MM.1S (cell line): ENCODE data around the gene SLC16A7.

Source experiments
- DNase-seq: peaks from one replicate; pipeline ENCODE4 v3.0.0-alpha.2; 2015
- H2AFZ ChIP-seq: fragments of 300-600 bp; sonication (generic); 2 replicates; pipeline ENCODE4 v1.6.0; 2016; ENCODE audit warnings: antibody characterized with exemption, low read length
- H3F3A ChIP-seq: fragments of 300-600 bp; sonication (generic); 2 replicates; pipeline ENCODE4 v1.6.1; 2016; ENCODE audit warnings: mild to moderate bottlenecking, antibody characterized with exemption, low read length, moderate library complexity, mixed read lengths; ENCODE audit not compliant: insufficient read depth
- H3K27ac ChIP-seq: fragments of 300-600 bp; sonication (generic); 2 replicates; pipeline ENCODE4 v1.5.1; 2016; ENCODE audit warnings: mild to moderate bottlenecking, low read length
- H3K27me3 ChIP-seq: fragments of 300-600 bp; sonication (generic); replicated peaks from 2 replicates; pipeline ENCODE4 v1.6.0; 2016; ENCODE audit warnings: low read length; ENCODE audit not compliant: insufficient read depth
- H3K36me3 ChIP-seq: fragments of 300-600 bp; sonication (generic); replicated peaks from 2 replicates; pipeline ENCODE4 v1.6.1; 2016; ENCODE audit warnings: mild to moderate bottlenecking, low read length, mixed read lengths; ENCODE audit not compliant: insufficient read depth
- H3K4me1 ChIP-seq: fragments of 300-600 bp; sonication (generic); 2 replicates; pipeline ENCODE4 v1.6.1; 2016; ENCODE audit warnings: low read length, mixed read lengths
- H3K4me2 ChIP-seq: fragments of 300-600 bp; sonication (generic); 2 replicates; pipeline ENCODE4 v1.6.0; 2016; ENCODE audit warnings: low read depth, low read length
- H3K4me3 ChIP-seq: fragments of 300-600 bp; sonication (generic); 2 replicates; pipeline ENCODE4 v1.5.1; 2016; ENCODE audit warnings: low read length, mixed read lengths
- H3K79me2 ChIP-seq: fragments of 300-600 bp; sonication (generic); 2 replicates; pipeline ENCODE4 v1.6.1; 2016; ENCODE audit warnings: mixed run types, low read length, mixed read lengths
- H3K9ac ChIP-seq: fragments of 300-600 bp; sonication (generic); 2 replicates; pipeline ENCODE4 v1.6.1; 2016; ENCODE audit warnings: low read length, mixed read lengths
- H3K9me2 ChIP-seq: fragments of 300-600 bp; sonication (generic); replicated peaks from 2 replicates; pipeline ENCODE4 v1.6.1; 2016; ENCODE audit warnings: mild to moderate bottlenecking, low read length, mixed read lengths; ENCODE audit not compliant: insufficient read depth
- H3K9me3 ChIP-seq: fragments of 300-600 bp; sonication (generic); replicated peaks from 2 replicates; pipeline ENCODE4 v1.6.1; 2016; ENCODE audit warnings: mild to moderate bottlenecking, low read length, mixed read lengths; ENCODE audit not compliant: insufficient read depth
- H4K20me1 ChIP-seq: fragments of 300-600 bp; sonication (generic); 2 replicates; pipeline ENCODE4 v1.6.1; 2016; ENCODE audit warnings: mild to moderate bottlenecking, low read length, moderate library complexity, mixed read lengths; ENCODE audit not compliant: insufficient read depth
- EZH2 ChIP-seq: fragments of 300-600 bp; sonication (generic); optimal IDR thresholded peaks from 2 replicates; pipeline ENCODE3; 2017; ENCODE audit warnings: low read depth, mild to moderate bottlenecking, antibody characterized with exemption, low read length, mixed read lengths
- EZH2phosphoT487 ChIP-seq: fragments of 300-600 bp; sonication (generic); IDR thresholded peaks from 2 replicates; pipeline ENCODE4 v1.6.1; 2018; ENCODE audit warnings: antibody characterized with exemption, low read length
- TF ChIP-seq, protein P1 (sequence below): fragments of 300-600 bp; sonication (generic); IDR thresholded peaks from 2 replicates; pipeline ENCODE4 v1.5.1; 2016; ENCODE audit warnings: antibody characterized with exemption, low read length, mixed read lengths

Gene SLC16A7

DNA sequence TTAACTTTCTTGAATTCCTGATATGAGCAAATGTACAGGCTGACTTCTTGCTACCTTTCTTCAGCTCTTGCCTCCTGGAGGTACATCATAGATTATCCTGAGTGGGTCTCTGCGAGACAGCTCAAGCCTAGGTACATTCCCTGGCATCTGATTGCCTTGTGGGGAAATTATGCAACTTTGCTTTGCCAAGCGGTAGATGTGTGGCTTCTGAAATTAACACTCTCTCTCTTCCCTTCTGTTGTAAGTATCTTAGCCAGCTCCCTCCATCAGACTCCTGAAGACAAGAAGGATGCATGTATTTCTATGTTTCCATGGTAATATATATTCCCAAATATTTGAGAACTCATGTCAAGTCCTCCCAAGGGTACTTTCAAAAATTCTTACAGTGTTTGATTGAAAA lies 16.2 kb upstream of the SLC16A7 start:
- H3K9me2 ChIP-seq, result no peaks in the 10 kb centered on the region
- DNase-seq, result no peak
- H2AFZ ChIP-seq, result no peak overlapping the region
- H3K36me3 ChIP-seq, result no peaks in the 10 kb centered on the region
- no peaks in the 10 kb centered on the region for H4K20me1 ChIP-seq
- H3K27me3 ChIP-seq, result no peaks in the 10 kb centered on the region
- no peaks in the 10 kb centered on the region for H3K79me2 ChIP-seq
- no peak overlapping the region for H3K4me2 ChIP-seq
- H3K9ac ChIP-seq, result no peak overlapping the region
- TF ChIP-seq EZH2phosphoT487 (no peak), EZH2 (no peak)
- TF ChIP-seq, protein P1, sequence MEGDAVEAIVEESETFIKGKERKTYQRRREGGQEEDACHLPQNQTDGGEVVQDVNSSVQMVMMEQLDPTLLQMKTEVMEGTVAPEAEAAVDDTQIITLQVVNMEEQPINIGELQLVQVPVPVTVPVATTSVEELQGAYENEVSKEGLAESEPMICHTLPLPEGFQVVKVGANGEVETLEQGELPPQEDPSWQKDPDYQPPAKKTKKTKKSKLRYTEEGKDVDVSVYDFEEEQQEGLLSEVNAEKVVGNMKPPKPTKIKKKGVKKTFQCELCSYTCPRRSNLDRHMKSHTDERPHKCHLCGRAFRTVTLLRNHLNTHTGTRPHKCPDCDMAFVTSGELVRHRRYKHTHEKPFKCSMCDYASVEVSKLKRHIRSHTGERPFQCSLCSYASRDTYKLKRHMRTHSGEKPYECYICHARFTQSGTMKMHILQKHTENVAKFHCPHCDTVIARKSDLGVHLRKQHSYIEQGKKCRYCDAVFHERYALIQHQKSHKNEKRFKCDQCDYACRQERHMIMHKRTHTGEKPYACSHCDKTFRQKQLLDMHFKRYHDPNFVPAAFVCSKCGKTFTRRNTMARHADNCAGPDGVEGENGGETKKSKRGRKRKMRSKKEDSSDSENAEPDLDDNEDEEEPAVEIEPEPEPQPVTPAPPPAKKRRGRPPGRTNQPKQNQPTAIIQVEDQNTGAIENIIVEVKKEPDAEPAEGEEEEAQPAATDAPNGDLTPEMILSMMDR, result no peak
- no peak overlapping the region for H3K27ac ChIP-seq
- no peaks in the 10 kb centered on the region; the same call in 1 of the 2 replicates for H3K4me1 ChIP-seq
- no peaks in the 10 kb centered on the region for H3F3A ChIP-seq
- H3K9me3 ChIP-seq, result no peaks in the 10 kb centered on the region
- no peak overlapping the region for H3K4me3 ChIP-seq

DNA sequence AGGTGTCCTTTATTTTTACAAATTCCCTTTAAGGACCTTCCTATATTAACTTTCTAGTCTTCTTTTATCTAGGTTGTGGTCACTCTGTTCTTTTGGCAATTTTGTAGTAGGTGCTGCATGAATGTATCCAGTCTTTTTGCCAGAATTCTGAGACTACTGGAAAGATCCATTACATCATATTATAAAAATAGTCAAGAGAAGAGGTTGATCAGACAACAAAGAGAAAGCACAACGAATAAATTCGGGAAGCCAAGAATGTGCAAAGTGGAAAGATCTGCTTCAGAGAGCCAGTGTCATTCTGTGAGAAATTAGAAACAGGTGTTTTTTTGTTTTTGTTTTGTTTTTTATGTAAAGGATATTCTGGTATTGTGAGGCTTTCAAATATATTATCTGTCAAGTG lies 15.8 kb upstream of the SLC16A7 start:
- no peak for DNase-seq
- H3K4me1 ChIP-seq, result no peaks in the 10 kb centered on the region; the same call in 1 of the 2 replicates
- no peak overlapping the region for H3K27ac ChIP-seq
- H3K4me3 ChIP-seq, result no peak overlapping the region
- TF ChIP-seq EZH2 (no peak), EZH2phosphoT487 (no peak)
- TF ChIP-seq, protein P1, result no peak
- H4K20me1 ChIP-seq, result no peaks in the 10 kb centered on the region
- H3K9me3 ChIP-seq, result no peaks in the 10 kb centered on the region
- H3K4me2 ChIP-seq, result no peak overlapping the region
- H3K79me2 ChIP-seq, result no peaks in the 10 kb centered on the region
- H2AFZ ChIP-seq, result no peak overlapping the region
- H3K9ac ChIP-seq, result no peak overlapping the region
- no peaks in the 10 kb centered on the region for H3K36me3 ChIP-seq
- no peaks in the 10 kb centered on the region for H3K9me2 ChIP-seq
- H3F3A ChIP-seq, result no peaks in the 10 kb centered on the region
- no peaks in the 10 kb centered on the region for H3K27me3 ChIP-seq

DNA sequence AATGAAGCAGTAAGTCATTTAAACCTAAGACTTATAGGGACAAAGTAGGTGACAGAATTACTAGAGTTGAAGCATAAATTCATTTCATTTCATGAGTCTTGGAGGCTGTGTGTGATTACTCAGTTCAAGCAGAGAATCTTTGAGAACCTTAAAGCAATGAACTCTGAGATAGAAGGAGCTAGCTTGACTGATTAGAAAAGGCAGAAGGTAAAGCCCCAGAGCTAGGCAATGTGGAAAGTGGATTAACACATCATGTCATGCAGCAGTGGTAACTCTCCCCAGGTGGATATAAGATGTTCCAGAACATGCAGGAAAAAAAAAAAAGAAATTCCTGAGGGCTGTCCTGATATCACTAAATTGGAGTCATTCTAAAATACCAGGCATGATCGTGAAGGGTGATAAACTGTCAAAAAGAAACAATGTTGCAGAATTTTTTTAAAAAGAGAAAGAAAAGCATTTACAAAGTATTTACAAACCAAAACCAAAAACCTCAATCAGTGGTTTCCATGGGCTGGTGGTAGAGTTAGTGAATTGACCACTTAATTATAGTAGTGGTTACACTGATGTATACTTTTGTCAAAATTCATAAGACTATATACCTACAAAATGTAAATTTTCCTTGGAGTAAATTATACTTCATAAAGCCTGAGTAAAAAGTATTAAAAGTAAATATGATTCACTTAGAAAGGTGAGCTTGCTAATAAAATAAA lies 12.7 kb upstream of the SLC16A7 start:
- Histone ChIP-seq H3K9me3 (no peaks in the 10 kb centered on the region), H3F3A (no peaks in the 10 kb centered on the region), H3K79me2 (no peaks in the 10 kb centered on the region), H3K4me2 (no peak overlapping the region), H2AFZ (no peak overlapping the region), H3K9me2 (no peaks in the 10 kb centered on the region), H3K36me3 (no peaks in the 10 kb centered on the region), H3K27ac (no peak overlapping the region), H3K4me3 (no peak overlapping the region), H3K4me1 (no peaks in the 10 kb centered on the region), H3K27me3 (no peaks in the 10 kb centered on the region), H4K20me1 (no peaks in the 10 kb centered on the region), H3K9ac (no peak overlapping the region)
- DNase-seq, result no peak
- TF ChIP-seq, protein P1, result no peak
- TF ChIP-seq EZH2 (no peak), EZH2phosphoT487 (no peak)
